Cardiac septum (tissue), 1 donor: ENCODE data around the gene SEC24B. TPM values are rescaled to one million over a fixed set of nuclear protein-coding genes. Genes with fewer than 3 reads are reported as not detected.
"Not testable (repeated sequence)": the region's sequence is repeated elsewhere in the genome, so short reads cannot be mapped to it uniquely, and the experiment has no call there.

Experiments used
- DNase-seq: peaks from one replicate; pipeline ENCODE4 v3.0.0-alpha.2; 2020; ENCODE audit warnings: low spot score
- intact Hi-C: fragments of 100-400 bp; cut with DNase I; formaldehyde crosslinking; loops from one replicate; pipeline ENCODE4 v1.14.0; 2022
- total RNA-seq: library from RNA; stranded (reverse); fragmentation: NEBNext Ultra II Directional; extraction: Animal tissue kit (Norgen Biotek cat#: 25700); gene quantifications from one replicate; pipeline ENCODE4 v1.2.1, GENCODE V29; 2021
- donor health status: DM: no; HTN: no; CAD: no.

The SEC24B gene
- total RNA-seq, 1 donor from 2014 or later = 26.6 TPM

DNA sequence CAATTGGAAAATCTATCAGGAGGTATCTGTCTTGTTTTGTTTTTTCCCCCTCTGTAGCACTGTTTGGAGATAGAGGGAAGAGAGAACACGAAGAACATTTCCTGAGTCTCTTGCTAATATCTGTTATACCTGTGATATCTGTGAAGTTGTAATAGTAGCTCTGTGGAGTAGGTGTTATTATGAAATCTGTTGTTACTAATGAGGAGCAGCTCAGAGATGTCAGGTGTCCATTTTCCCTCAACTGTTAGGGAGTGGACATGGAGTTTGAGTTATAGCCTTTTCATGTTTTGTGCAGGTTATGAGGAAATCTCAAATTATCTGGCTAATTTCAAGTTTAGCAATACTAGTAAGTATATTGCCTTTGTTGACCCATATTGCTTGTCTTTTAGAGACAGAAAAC lies 52.4 kb downstream of the SEC24B start:
- intact Hi-C loops = no loop called here
- no peak for DNase-seq

DNA sequence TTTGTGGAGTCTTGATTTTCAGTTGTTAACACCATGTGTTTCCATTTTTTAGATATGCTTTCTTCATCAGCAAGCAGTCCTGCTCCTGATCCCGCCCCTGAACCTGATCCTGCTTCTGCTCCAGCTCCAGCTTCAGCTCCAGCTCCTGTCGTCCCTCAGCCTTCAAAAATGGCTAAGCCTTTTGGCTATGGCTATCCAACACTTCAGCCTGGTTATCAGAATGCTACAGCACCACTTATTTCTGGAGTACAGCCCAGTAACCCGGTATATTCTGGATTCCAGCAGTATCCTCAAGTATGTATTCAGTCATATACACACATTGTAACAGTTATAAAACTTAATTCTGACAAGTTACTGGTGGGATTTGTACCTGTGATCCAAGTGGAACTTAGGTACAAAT lies 60.9 kb downstream of the SEC24B start:
- no peak for DNase-seq
- intact Hi-C loops = no loop called here

DNA sequence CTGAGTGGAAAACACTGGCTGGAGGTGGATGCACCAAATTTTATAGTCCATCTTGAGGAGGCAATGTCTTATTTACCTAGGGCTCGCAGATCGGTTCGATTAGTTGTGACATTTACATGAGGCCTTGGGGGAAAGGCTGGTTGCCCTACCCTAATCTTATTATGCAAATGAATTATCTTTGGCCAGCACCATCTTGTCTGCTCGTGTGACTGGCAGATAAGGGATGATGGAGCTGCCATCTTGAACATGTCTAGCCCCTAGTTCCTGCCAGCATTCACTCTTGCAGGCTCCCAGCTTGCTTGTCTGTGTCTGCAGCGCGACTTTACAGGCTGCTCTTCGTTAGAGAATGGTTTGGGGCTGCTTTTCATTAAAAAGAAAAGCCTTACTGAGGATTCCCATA lies 61.9 kb downstream of the SEC24B start:
- DNase-seq = no peak
- intact Hi-C loops = no loop called here

DNA sequence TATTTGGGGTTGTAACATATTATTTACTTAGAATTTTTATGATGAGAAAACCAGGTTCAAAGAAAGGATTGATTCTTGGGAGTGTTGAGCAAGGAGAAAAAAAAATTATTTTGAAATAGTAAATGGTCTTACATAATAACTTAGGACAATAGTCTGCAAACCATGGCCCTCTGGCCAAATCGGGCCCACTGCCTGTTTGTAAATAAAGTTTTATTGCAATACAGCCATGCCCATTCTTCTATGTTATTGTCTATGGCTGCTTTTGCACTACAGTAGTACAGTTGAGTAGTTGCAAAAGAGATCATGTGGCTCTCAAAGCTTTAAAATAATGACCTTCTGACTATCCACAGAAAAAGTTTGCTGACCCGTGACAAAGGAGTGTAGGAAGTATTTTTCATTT lies 63.3 kb downstream of the SEC24B start:
- intact Hi-C loops = no loop called here
- DNase-seq = no peak

DNA sequence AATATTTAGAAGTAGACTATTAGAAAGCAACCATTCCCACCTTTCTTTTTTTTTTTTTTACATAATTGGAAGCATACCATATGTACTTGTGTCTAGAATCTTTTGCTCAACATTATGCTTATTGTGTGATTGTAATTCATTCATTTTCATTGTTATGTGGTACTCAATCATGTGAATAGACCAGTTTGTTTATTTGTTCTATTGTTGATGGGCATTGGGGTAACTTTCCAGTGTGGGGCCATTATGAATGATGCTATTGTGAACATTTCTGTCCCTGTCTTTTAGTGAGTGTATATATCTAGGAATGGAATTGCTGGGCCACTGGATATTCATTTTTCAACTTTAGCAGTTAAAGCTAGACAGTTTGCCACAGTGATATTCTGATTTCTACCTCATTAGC lies 63.9 kb downstream of the SEC24B start:
- DNase-seq = no peak
- intact Hi-C loops = no loop called here

DNA sequence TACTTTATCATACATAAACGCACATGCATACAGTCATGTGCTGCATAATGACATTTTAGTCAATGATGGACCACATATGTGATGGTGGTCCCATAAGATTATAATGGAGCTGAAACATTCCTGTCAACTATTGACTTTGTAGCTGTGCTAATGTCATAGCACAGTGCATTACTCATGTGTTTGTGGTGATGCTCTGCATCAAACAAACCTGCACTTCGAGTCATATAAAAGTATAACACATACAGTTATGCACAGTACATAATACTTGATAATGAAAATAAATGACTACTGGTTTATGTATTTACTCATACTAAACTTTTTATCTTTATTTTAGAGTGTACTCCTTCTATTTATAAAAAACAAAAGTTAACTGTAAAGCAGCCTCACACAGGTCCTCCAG lies 65.9 kb downstream of the SEC24B start:
- DNase-seq = no peak
- intact Hi-C loops = no loop called here

DNA sequence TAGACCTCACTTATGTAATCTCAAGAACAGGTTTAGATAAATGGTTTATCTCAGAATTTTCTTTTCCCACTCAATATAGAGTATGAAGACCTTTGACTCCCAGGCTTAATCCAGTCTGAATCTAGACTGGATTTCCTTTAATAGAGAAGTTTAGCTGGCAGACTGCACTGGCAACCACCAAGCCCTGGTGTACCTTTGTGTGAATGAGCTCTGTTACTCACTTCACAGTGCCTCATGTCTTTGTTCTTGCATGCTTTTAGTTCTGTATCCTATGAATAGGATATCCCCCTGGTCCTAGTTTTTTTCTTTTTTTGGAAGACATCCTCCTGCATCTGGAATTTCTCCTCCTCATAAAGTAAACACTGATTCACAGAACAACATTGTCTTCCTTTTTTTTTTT lies 73.3 kb downstream of the SEC24B start:
- no peak for DNase-seq
- intact Hi-C loops = no loop called here

DNA sequence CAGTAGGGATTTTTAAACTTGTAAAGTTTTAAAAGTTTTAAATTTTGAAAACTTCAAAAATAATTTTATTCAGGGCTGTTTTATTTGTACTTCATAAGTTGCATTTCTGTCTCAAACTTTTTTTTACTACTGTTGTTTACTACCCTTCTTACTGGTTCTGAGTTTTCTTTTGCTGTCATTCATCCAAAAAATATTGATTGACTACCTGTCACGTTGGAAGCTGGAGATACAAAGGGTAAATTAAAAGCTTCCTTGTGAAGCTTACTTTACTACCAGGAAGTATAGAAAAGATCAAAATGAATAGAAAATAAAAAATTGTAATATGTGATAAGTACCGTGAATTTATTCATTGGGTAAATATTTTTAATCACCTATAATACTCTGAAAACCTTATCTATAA lies 77.1 kb downstream of the SEC24B start:
- DNase-seq = no peak
- intact Hi-C loops = no loop called here

DNA sequence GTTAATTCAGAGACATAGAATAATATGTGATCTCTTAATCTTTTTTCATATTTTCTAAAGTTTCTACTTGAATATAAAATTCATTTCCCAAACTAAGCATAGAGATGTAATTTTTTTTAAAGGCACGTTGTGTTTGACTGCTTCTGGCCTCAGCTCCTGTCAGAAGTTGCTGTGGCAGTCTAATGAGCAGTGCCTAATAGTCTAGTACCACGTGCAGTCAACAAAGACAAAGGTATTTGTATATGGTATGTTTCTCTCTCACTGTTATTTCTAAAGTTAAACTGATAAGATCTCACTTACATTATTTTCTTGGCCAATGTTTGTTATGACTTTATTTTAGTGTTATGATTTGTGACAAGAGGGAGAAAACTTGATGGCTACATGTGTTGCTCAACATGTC lies 77.8 kb downstream of the SEC24B start:
- no peak for DNase-seq
- intact Hi-C loops = no loop called here

DNA sequence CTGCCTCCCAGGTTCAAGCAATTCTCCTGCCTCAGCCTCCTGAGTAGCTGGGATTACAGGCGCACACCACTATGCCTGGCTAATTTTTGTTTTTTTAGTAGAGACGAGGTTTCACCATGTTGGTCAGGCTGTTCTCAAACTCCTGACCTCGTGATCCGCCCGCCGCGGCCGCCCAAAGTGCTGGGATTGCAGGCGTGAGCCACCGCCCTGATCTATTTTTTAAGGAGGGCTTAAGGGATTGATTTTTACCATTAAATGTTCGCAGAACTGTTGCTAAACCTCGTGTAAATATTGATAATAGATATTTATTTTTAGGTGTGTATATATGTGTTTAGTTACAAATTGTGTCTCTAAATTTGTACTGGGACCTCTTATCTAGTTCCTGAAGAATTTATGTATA lies 79.8 kb downstream of the SEC24B start:
- DNase-seq, intact Hi-C loops: not testable (repeated sequence)

DNA sequence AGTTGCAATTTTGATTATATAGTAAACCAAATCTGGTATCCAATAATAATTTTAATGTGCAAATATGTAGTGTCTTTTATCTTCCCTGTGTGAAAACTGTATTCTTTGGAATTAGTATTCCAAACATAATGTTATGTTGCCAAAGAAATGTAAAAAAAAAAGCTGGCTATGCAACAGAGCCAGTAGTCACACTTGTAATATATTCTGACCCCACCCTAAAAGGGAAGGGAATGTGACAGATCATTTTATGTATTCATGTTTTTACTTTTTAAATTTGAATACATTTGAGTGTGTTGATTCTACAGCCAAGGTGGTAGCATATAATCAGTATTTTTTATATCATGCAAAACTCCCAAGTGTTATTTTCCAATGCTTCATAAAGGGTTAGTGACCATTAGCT lies 98.6 kb downstream of the SEC24B start:
- intact Hi-C loops = no loop called here
- no peak for DNase-seq

DNA sequence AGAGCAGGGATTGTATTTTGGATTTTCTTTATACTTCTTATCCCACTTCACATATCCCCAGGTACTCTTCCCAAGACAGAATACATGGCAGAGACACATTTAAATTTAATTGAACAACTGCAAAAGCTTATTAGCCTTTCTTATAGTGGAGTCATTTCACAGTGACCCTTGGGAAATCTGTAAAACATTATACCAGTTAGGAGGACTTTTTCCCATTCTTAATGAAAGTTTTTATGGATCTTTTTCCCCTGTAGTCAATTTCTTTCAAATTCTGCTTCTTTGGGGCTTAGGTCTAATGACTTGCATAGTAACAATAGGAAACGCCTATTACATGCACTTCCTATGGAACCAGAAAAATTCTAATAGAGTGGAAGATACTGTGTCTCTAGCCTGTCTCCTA lies 111.8 kb downstream of the SEC24B start:
- DNase-seq = no peak
- intact Hi-C loops = no loop called here

DNA sequence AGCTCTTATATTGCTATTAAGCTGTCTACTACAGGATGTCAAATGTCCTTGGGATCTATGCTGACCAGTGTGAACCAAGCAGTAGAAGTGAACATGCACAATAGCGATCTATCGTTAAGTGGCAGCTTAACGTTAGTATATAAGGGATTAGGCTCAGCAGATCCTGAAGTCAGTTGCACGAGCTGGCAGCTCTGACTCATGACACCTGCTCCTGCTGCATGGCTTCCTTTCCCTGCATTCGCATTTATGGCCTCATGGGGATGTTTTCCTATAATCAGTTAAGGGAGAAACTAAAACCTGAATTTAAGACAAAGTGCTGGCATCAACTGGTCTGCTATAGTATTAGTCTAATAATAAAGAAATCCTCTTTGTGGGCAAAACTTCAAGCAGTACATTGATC lies 113.8 kb downstream of the SEC24B start:
- intact Hi-C loops = no loop called here

DNA sequence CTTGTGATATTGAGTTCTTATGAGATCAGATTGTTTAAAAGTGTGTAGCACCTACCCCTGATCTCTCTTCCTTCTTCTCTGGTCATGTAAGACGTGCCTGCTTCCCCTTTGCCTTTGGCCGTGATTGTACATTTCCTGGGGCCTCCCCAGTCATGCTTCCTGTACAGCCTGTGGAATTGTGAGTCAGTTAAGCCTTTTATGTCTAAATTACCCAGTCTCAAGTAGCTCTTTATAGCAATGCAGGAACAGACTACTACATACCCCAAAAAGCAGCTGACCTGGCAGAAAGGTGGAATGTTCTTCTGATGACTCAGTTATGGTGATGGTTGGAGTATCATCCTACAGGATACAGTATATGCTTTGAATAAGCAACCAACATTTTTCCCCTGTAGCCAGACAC lies 115.0 kb downstream of the SEC24B start:
- intact Hi-C loops = no loop called here
- DNase-seq = no peak

More for the DNA sequence above, 113.8 kb downstream of the SEC24B start:
- no peak for DNase-seq

DNA sequence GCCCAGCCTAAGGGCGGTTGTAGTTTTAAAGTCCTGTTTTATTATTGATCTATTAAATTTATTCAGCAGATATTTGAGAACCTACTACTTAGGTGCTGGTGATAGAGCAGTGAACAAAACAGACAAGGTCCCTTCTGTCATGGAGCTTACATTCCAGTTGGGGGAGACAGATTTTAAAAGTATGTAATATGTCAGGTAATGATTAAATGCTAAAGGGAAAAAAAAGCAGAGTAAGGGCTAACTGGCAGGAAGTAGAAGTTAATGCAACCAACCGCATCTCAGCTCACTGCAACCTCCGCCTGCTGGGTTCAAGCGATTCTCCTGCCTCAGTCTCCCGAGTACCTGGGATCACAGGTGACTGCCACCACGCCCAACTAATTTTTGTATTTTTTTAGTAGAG lies 118.6 kb downstream of the SEC24B start:
- intact Hi-C loops = no loop called here
- no peak for DNase-seq

DNA sequence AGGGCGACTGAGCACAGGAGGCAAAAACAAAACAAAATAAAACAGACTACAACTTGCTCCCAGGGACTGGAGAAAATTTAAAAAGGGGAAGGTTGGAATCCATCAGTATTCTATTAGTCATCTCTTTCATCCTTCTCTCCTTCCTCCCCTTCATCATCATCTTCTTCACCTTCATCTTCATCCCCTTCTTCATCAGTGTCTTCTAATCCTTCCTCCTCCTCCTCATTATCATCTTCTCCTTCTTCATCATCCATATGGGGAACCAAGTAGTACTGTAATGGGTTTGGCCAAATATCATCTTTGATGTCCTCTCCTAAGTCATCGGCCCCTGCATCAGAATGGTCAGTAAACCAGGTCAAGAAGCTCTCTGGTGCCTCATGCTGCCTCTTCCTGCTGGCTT lies 119.5 kb downstream of the SEC24B start:
- no peak for DNase-seq
- intact Hi-C loops = no loop called here

DNA sequence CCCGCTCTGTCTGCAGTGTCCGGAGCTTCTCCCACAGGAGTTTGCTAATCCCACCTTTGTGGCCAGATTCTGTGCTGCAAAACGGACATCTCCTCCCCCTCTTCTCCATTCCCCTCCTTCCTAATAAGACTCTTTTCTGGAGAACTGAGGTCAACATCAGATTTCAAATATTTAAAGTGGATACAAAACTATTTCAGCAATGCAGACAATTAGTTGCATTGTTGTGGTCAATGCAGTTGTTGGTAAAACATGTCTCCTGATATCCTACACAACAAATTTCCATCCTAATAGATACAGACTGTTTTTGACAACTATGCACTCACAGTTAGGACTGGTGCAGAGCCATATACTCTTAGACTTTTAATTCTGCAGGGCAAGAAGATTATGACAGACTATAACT lies 121.4 kb downstream of the SEC24B start:
- intact Hi-C loops = no loop called here
- DNase-seq = no peak

DNA sequence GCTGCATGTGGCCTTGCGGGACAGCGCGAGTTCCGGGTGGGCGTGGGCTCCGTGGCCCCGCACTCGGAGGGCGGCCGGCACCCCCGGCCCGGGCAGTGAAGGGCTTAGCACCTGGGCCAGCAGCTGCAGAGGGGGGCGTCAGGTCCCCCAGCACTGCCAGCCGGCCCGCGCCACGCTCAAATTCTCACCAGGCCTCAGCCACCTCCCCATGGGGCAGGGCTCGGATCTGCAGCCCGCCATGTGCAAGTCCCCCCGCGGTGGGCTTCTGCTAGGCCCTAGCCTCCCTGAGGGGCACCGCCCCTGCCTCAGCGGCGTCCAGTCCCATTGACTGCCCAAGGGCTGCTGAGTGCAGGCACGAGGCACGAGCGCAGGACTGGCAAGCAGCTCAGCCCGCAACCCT lies 123.8 kb downstream of the SEC24B start:
- no peak for DNase-seq
- intact Hi-C loops = no loop called here

DNA sequence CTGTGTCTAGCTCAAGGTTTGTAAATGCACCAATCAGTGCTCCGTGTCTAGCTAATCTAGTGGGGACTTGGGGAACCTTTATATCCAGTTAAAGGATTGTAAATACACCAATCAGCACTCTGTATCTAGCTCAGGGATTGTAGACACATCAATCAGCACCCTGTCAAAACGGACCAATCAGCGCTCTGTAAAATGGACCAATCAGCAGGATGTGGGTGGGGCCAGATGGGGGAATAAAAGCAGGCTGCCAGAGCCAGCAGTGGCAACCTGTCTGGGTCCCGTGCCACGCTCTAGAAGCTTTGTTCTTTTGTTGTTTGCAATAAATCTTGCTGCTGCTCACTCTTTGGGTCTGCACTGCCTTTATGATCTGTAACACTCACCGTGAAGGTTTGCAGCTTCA lies 124.5 kb downstream of the SEC24B start:
- DNase-seq, intact Hi-C loops: not testable (repeated sequence)

DNA sequence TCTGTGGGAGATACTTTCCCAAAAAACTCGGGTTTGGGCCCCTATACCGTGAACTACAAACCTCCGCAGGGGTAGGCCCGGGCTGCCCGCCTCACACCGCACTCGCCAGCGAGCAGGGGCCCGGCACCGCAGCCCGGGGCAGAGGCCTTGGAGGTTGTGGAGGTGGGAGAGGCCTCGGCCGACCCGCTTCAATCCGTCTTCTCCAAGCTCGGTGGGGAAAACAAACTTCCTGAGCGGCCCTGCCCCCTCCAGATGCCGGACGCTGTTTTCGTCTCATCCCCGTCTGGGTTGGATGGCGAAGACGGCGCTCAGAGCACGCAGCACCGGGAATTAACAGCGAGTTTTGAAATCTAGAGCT lies 126.0 kb downstream of the SEC24B start:
- intact Hi-C loops = loop anchor here (1.0 kb wide), 1 partner anchor 144 kb away; the partner anchor contains the start of gene CASP6

DNA sequence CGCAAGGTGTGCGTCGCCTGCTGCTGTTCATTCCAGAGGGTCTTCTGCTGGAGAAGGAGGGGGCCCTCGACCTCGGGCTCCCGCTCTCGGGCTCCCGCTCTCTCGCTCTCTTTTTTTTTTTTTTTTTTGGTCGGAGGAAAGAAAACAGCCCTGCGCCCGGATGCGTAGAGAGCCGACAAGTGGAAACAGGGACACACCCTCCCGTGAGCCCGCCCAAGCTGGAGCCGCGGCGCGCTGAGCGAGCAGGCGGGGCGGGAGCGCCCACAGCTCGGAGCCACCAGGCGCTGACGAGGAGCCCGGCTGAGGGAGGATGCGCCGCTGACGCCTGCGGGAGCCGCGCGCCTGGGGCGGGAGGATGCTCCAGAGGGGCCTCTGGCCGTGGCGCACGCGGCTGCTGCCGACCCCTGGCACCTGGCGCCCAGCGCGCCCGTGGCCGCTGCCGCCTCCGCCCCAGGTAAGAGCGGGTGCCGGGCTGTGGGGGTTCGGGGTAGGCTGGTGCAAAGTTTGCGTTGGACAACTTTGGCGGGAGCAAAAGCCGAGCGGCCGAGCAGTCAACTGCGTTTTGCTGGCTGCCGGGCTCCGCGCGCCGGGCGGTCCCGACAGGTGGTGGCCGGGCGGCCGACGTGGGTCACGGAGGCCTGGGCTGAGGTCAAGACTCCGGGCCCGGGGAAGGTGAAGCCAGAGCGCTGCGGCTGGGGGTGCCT lies 126.5 kb downstream of the SEC24B start, which contains the start of gene MCUB:
MCUB (plus strand) TSS at position 264 of the 704 bp plus-strand sequence; CDS start at position 356, 92 bp downstream.
- DNase-seq = peak; percentile 92
- intact Hi-C loops = loop anchor here (1.0 to 10.0 kb wide), 3 partner anchors 128 to 255 kb away; partner anchors contain the start of genes CASP6, GAR1 and SEC24B

More for the DNA sequence above, 126.0 kb downstream of the SEC24B start:
- no peak for DNase-seq
